HEK293 (cell line): ENCODE measurements around the gene MTHFSD.

Experiments
- CTCF ChIA-PET: fragments of 350-600 bp; formaldehyde crosslinking; extraction: SDS; loops from one replicate; lab custom pipeline; 2021; ENCODE audit warnings: antibody characterized with exemption; lab: Yijun Ruan, JAX
- POLR2A ChIA-PET: fragments of 300-600 bp; formaldehyde crosslinking; extraction: SDS; loops from one replicate; lab custom pipeline; 2020; ENCODE audit warnings: antibody characterized with exemption, inconsistent platforms; lab: Yijun Ruan, JAX
- H3K27ac ChIP-seq: fragments of 200-500 bp; sonication (Bioruptor generic); 2 replicates; pipeline ENCODE4 v1.5.1; 2014; ENCODE audit warnings: low read depth, low read length, control low read depth, inconsistent platforms; ENCODE audit errors: extremely low read depth
- H3K36me3 ChIP-seq, 2 experiments: fragments of 200-500 bp in 1 of 2; sonication (Bioruptor generic) in 1 of 2; 1 replicate in 1 of 2; 2 replicates in 1 of 2; pipeline ENCODE4 v1.5.1; 2014 to 2017; ENCODE audit warnings: inconsistent platforms in 2 of 2, low read length in 2 of 2; ENCODE audit not compliant: control insufficient read depth in 2 of 2, insufficient read depth in 1 of 2
- H3K4me1 ChIP-seq: fragments of 200-500 bp; sonication (Bioruptor generic); 2 replicates; pipeline ENCODE4 v1.5.1; 2014; ENCODE audit warnings: mild to moderate bottlenecking, low read length, inconsistent platforms; ENCODE audit not compliant: control insufficient read depth, insufficient read depth
- H3K4me3 ChIP-seq: 2 replicates; pipeline ENCODE4 v1.5.1; 2011; ENCODE audit warnings: low read depth, mild to moderate bottlenecking, control low read depth, low read length, moderate library complexity
- H3K9me3 ChIP-seq: fragments of 200-500 bp; sonication (Bioruptor generic); 2 replicates; pipeline ENCODE4 v1.5.1; 2014; ENCODE audit warnings: low read depth, low read length, inconsistent platforms; ENCODE audit not compliant: control insufficient read depth, insufficient read depth
- GLI4 ChIP-seq: fragments of 450-650 bp; formaldehyde crosslinking; IDR thresholded peaks from 2 replicates; pipeline ENCODE4 v1.5.1; 2016; ENCODE audit warnings: missing biosample characterization, missing genetic modification characterization
- HOXD13 ChIP-seq: sonication (generic); formaldehyde crosslinking; IDR thresholded peaks from 2 replicates; pipeline ENCODE4 v1.8.0; 2022; ENCODE audit warnings: missing genetic modification reagents, borderline replicate concordance
- IKZF3 ChIP-seq: fragments of 450-650 bp; IDR thresholded peaks from 2 replicates; pipeline ENCODE4 v1.5.0; 2018; ENCODE audit warnings: missing biosample characterization, mild to moderate bottlenecking, missing genetic modification characterization, moderate library complexity
- REPIN1 ChIP-seq: fragments of 450-650 bp; formaldehyde crosslinking; IDR thresholded peaks from 2 replicates; pipeline ENCODE4 v1.5.1; 2017; ENCODE audit warnings: missing biosample characterization, missing genetic modification characterization, low read depth
- TRIM28 ChIP-seq: IDR thresholded peaks from 2 replicates; pipeline ENCODE4 v1.6.1; 2011; ENCODE audit warnings: low read length, control low read depth, borderline replicate concordance
- ZFP69B ChIP-seq: fragments of 450-650 bp; formaldehyde crosslinking; IDR thresholded peaks from 2 replicates; pipeline ENCODE4 v1.5.1; 2016; ENCODE audit warnings: missing biosample characterization, missing genetic modification characterization
- ZNF239 ChIP-seq: fragments of 450-650 bp; formaldehyde crosslinking; IDR thresholded peaks from 2 replicates; pipeline ENCODE4 v1.5.1; 2016; ENCODE audit warnings: missing biosample characterization, missing genetic modification characterization
- ZNF433 ChIP-seq: fragments of 450-650 bp; formaldehyde crosslinking; IDR thresholded peaks from 2 replicates; pipeline ENCODE4 v1.5.1; 2016; ENCODE audit warnings: missing biosample characterization, missing genetic modification characterization, low read depth
- ZNF626 ChIP-seq: fragments of 450-650 bp; sonication (Bioruptor Pico); formaldehyde crosslinking; IDR thresholded peaks from 2 replicates; pipeline ENCODE4 v1.5.1; 2018; ENCODE audit warnings: missing biosample characterization, missing genetic modification characterization, inconsistent platforms
- ZNF76 ChIP-seq: fragments of 450-650 bp; formaldehyde crosslinking; IDR thresholded peaks from 2 replicates; pipeline ENCODE4; 2016; ENCODE audit warnings: low read depth, missing biosample characterization, missing genetic modification characterization, borderline replicate concordance
- TF ChIP-seq, protein P1 (sequence below): fragments of 450-650 bp; formaldehyde crosslinking; IDR thresholded peaks from 2 replicates; pipeline ENCODE4 v1.5.1; 2016; ENCODE audit warnings: missing biosample characterization, missing genetic modification characterization
- TF ChIP-seq, protein P2 (sequence below): sonication (generic); formaldehyde crosslinking; IDR thresholded peaks from 2 replicates; pipeline ENCODE4 v1.8.1; 2022; ENCODE audit warnings: mild to moderate bottlenecking, moderate library complexity, missing genetic modification reagents
- TF ChIP-seq, protein P3 (sequence below): fragments of 450-650 bp; formaldehyde crosslinking; IDR thresholded peaks from 2 replicates; pipeline ENCODE4 v1.5.1; 2016; ENCODE audit warnings: missing biosample characterization, missing genetic modification characterization, low read depth
- TF ChIP-seq, protein P4 (sequence below): fragments of 450-650 bp; formaldehyde crosslinking; IDR thresholded peaks from 2 replicates; pipeline ENCODE4 v1.5.1; 2017; ENCODE audit warnings: missing biosample characterization, missing genetic modification characterization
- TF ChIP-seq, protein P5 (sequence below): fragments of 450-650 bp; formaldehyde crosslinking; IDR thresholded peaks from 2 replicates; pipeline ENCODE4 v1.5.1; 2016; ENCODE audit warnings: missing biosample characterization, missing genetic modification characterization, borderline replicate concordance

MTHFSD gene

DNA sequence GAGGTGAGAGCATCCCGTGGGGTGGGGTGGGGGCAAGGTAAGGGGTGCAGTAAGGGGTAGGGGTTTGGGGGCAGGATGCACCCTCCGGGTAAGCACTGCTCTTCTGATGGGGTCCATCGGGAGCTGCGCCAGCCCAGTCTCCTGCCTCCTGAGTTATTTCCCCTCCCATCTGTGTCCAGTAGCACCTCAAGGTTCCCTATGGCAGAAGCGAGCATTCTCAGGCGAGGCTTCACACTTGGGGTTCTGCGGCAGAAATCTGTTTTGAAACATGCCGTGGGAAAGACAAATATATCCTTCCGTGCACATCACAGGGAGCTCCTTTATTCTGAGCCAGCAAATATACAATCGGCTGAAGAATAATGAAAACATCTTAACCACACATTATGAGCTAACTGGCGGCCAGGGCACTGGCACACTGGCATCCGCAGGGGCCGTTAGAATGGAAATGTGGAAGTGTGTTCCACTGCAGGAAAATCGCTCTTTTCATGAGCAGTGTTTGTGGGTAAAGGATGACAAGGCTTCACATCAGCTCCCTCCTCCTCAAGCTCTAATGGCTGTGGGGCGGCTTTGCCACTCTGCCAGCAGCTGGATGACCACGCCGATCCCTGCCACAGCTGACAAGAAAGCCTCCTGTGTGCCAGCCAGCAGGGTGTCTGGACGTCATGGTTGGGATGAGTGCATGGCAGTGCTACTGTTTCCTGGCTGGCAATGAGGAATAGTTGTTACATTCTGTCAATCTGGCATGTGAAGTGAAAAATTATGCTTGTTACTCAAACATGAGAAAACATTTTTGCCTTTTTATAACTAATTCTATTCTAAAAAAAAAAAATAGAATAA, 20.0 kb downstream of the MTHFSD start:
- Histone ChIP-seq H3K27ac (no peak overlapping the region), H3K9me3 (no peaks in the 10 kb centered on the region), H3K4me1 (no peaks in the 10 kb centered on the region), H3K36me3 (peaks cover 5 to 53% of the 10 kb centered on the region in 2 experiments), H3K4me3 (no peak overlapping the region)
- POLR2A ChIA-PET = no interaction called here
- CTCF ChIA-PET = interaction anchor here (0.6 to 0.7 kb wide), 4 partner anchors 127 to 544 kb away, joined by 3 read pairs; no protein-coding TSS in a partner anchor
- TF ChIP-seq ZNF239 (tag by site-specific recombination) = no peak
- TF ChIP-seq ZNF433 (tag by site-specific recombination) = no peak
- no peak for TF ChIP-seq ZFP69B (tag by site-specific recombination)
- no peak for TF ChIP-seq IKZF3 (tag by site-specific recombination)
- TF ChIP-seq ZNF626 (tag by site-specific recombination) = no peak
- no peak for TF ChIP-seq REPIN1
- TF ChIP-seq TRIM28 = no peak

DNA sequence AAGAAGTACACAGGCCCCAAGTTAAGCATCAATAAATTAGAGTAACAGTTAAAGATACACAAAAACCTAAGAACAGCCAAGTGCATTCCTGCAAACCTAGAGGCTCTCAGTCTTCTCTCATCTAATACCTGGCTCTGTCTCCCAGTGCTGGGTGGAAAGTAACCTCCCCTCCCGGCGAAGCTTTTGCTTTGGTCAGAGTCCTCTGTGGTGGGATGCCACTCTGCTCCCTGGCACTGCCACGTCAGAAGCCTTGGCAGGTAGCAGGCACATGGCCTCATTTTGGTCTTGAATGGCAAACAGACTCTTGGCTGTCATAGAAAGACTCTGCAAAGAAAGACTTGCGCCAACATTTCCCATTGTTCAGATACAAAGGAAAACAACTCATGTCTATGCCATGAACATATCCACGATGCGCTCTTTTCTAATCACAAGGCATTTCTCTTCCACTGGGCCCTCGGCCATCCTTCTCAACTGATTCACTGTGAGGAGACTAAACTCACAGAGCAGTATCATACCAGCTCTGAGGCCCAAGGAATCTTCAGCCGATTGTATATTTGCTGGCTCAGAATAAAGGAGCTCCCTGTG, 21.2 kb downstream of the MTHFSD start:
- ChIA-PET CTCF (interaction anchor here (0.6 to 0.7 kb wide), 2 partner anchors 39 to 121 kb away, joined by 3 read pairs; no protein-coding TSS in a partner anchor), POLR2A (no interaction called here)
- TF ChIP-seq GLI4 (tag by site-specific recombination) (no peak), HOXD13 (CRISPR knock-in tag) (no peak), ZNF76 (no peak)
- TF ChIP-seq, protein P1, sequence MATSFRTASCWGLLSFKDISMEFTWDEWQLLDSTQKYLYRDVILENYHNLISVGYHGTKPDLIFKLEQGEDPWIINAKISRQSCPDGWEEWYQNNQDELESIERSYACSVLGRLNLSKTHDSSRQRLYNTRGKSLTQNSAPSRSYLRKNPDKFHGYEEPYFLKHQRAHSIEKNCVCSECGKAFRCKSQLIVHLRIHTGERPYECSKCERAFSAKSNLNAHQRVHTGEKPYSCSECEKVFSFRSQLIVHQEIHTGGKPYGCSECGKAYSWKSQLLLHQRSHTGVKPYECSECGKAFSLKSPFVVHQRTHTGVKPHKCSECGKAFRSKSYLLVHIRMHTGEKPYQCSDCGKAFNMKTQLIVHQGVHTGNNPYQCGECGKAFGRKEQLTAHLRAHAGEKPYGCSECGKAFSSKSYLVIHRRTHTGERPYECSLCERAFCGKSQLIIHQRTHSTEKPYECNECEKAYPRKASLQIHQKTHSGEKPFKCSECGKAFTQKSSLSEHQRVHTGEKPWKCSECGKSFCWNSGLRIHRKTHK (tag by site-specific recombination) = no peak
- TF ChIP-seq, protein P2, sequence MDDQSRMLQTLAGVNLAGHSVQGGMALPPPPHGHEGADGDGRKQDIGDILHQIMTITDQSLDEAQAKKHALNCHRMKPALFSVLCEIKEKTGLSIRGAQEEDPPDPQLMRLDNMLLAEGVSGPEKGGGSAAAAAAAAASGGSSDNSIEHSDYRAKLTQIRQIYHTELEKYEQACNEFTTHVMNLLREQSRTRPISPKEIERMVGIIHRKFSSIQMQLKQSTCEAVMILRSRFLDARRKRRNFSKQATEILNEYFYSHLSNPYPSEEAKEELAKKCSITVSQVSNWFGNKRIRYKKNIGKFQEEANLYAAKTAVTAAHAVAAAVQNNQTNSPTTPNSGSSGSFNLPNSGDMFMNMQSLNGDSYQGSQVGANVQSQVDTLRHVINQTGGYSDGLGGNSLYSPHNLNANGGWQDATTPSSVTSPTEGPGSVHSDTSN (CRISPR knock-in tag) = no peak
- TF ChIP-seq, protein P3, sequence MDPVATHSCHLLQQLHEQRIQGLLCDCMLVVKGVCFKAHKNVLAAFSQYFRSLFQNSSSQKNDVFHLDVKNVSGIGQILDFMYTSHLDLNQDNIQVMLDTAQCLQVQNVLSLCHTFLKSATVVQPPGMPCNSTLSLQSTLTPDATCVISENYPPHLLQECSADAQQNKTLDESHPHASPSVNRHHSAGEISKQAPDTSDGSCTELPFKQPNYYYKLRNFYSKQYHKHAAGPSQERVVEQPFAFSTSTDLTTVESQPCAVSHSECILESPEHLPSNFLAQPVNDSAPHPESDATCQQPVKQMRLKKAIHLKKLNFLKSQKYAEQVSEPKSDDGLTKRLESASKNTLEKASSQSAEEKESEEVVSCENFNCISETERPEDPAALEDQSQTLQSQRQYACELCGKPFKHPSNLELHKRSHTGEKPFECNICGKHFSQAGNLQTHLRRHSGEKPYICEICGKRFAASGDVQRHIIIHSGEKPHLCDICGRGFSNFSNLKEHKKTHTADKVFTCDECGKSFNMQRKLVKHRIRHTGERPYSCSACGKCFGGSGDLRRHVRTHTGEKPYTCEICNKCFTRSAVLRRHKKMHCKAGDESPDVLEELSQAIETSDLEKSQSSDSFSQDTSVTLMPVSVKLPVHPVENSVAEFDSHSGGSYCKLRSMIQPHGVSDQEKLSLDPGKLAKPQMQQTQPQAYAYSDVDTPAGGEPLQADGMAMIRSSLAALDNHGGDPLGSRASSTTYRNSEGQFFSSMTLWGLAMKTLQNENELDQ (tag by site-specific recombination) = no peak
- TF ChIP-seq, protein P4, sequence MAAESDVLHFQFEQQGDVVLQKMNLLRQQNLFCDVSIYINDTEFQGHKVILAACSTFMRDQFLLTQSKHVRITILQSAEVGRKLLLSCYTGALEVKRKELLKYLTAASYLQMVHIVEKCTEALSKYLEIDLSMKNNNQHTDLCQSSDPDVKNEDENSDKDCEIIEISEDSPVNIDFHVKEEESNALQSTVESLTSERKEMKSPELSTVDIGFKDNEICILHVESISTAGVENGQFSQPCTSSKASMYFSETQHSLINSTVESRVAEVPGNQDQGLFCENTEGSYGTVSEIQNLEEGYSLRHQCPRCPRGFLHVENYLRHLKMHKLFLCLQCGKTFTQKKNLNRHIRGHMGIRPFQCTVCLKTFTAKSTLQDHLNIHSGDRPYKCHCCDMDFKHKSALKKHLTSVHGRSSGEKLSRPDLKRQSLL (tag by site-specific recombination) = no peak
- TF ChIP-seq, protein P5, sequence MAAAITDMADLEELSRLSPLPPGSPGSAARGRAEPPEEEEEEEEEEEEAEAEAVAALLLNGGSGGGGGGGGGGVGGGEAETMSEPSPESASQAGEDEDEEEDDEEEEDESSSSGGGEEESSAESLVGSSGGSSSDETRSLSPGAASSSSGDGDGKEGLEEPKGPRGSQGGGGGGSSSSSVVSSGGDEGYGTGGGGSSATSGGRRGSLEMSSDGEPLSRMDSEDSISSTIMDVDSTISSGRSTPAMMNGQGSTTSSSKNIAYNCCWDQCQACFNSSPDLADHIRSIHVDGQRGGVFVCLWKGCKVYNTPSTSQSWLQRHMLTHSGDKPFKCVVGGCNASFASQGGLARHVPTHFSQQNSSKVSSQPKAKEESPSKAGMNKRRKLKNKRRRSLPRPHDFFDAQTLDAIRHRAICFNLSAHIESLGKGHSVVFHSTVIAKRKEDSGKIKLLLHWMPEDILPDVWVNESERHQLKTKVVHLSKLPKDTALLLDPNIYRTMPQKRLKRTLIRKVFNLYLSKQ = no peak
- H3K27ac ChIP-seq = no peak overlapping the region
- H3K4me1 ChIP-seq = no peaks in the 10 kb centered on the region
- no peak overlapping the region for H3K4me3 ChIP-seq
- H3K36me3 ChIP-seq = peaks cover 5 to 42% of the 10 kb centered on the region in 2 experiments
- H3K9me3 ChIP-seq = no peaks in the 10 kb centered on the region
